AG04450 (cell line): ENCODE data around the gene KDM1B. TPM values are rescaled to one million over a fixed set of nuclear protein-coding genes. Genes with fewer than 3 reads are reported as not detected.
"Not testable (repeated sequence)": the region's sequence is repeated elsewhere in the genome, so short reads cannot be mapped to it uniquely, and the experiment has no call there.

Experiments
- CTCF ChIA-PET: fragments of 300-600, 350-600 bp; formaldehyde crosslinking; extraction: SDS; loops from one replicate; lab custom pipeline; 2022; ENCODE audit warnings: antibody characterized with exemption, inconsistent platforms; lab: Charles Lee
- POLR2A ChIA-PET: fragments of 350-600 bp; formaldehyde crosslinking; extraction: SDS; loops from one replicate; lab custom pipeline; 2021; ENCODE audit warnings: antibody characterized with exemption, inconsistent platforms; lab: Yijun Ruan, JAX
- DNase-seq: peaks from one replicate; pipeline ENCODE4 v3.0.0-alpha.2; 2011; ENCODE audit warnings: low read depth, low spot score
- H3K27ac ChIP-seq: one replicate; pipeline ENCODE4 v1.5.1; 2012; ENCODE audit warnings: low read depth, low read length, control low read depth
- H3K27me3 ChIP-seq: one replicate; pipeline ENCODE4 v1.6.0; 2012; ENCODE audit warnings: low read length; ENCODE audit not compliant: control insufficient read depth, insufficient read depth
- H3K4me3 ChIP-seq: 2 replicates; pipeline ENCODE4 v1.5.1; 2011; ENCODE audit warnings: mild to moderate bottlenecking, low read depth, low read length, control low read depth
- H3K9me3 ChIP-seq: 2 replicates; pipeline ENCODE4 v1.5.1; 2012; ENCODE audit warnings: low read length; ENCODE audit not compliant: control insufficient read depth, insufficient read depth
- CTCF ChIP-seq: IDR thresholded peaks from 2 replicates; pipeline ENCODE4 v1.5.1; 2011; ENCODE audit warnings: low read depth, low read length, control low read depth, inconsistent platforms
- polyA plus RNA-seq: library from polyadenylated mRNA; depleted of rRNA; stranded (reverse); fragments of >200 nt; gene quantifications from 2 replicates; pipeline ENCODE4 v1.2.3, GENCODE V29; 2011

KDM1B gene
- polyA plus RNA-seq, 1 experiment: 20.1 TPM

GRCh38 chr6:18141805-18142590 lies 13.2 kb upstream of the KDM1B start:
- DNase-seq: no peak
- Histone ChIP-seq H3K9me3 (no peaks in the 10 kb centered on the region), H3K27me3 (no peaks in the 10 kb centered on the region), H3K27ac (no peak overlapping the region), H3K4me3 (no peak overlapping the region)
- POLR2A ChIA-PET: no interaction called here
- CTCF ChIA-PET: interaction anchor here (1.3 kb wide), 1 partner anchor 20 kb away, joined by 4 read pairs; no protein-coding TSS in a partner anchor
- TF ChIP-seq CTCF: no peak

DNA sequence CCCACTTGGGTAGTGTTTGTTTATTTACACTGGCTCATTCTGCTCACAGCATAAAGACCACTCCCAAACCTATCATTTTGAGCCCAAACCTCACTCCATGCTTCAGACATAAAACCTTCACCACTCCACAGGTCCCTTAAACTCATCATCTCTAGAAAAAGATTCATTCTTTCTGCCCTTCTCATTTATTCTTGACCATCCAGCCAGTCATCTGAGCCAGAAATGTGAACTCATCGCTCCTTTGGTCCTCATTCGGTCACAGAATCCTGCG lies 12.7 kb upstream of the KDM1B start:
- CTCF ChIA-PET: no interaction called here

GRCh38 chr6:18147160-18147559 lies 8.1 kb upstream of the KDM1B start:
- ChIA-PET CTCF (interaction anchor here (1.0 kb wide), 1 partner anchor 329 kb away, joined by 3 read pairs; no protein-coding TSS in a partner anchor), POLR2A (no interaction called here)
- H3K27ac ChIP-seq: no peak overlapping the region

More for the DNA sequence above, 12.7 kb upstream of the KDM1B start:
- POLR2A ChIA-PET: no interaction called here
- Histone ChIP-seq H3K9me3 (no peaks in the 10 kb centered on the region), H3K4me3 (no peak overlapping the region), H3K27ac (no peak overlapping the region), H3K27me3 (no peaks in the 10 kb centered on the region)
- DNase-seq: no peak
- TF ChIP-seq CTCF: no peak

DNA sequence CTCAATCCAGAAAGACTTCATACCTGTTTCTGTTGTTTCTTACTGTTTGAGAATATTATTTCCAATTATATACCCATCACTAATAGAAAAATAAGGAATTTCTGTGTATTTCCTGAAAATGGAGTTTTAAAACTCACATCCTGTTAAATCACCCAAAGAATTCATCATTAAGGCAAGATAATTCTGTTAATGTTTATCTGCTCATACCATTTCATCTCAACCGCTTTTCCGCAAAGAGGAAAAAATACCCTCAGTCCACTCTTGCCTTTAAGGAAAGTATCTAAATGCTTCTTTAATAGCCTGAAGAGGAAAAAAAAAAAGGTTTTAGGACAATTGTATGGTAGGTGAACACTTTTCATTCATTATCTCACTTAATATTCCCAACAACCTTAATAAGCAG lies 7.6 kb upstream of the KDM1B start:
- ChIA-PET CTCF (interaction anchor here (1.0 kb wide), 1 partner anchor 330 kb away, joined by 3 read pairs; no protein-coding TSS in a partner anchor), POLR2A (no interaction called here)
- H3K9me3 ChIP-seq: no peaks in the 10 kb centered on the region
- H3K27ac ChIP-seq: no peak overlapping the region
- no peaks in the 10 kb centered on the region for H3K27me3 ChIP-seq
- TF ChIP-seq CTCF: no peak
- H3K4me3 ChIP-seq: no peak overlapping the region
- DNase-seq: no peak

More at GRCh38 chr6:18147160-18147559, 8.1 kb upstream of the KDM1B start:
- no peak for TF ChIP-seq CTCF
- DNase-seq: no peak
- no peak overlapping the region for H3K4me3 ChIP-seq
- no peaks in the 10 kb centered on the region for H3K27me3 ChIP-seq
- H3K9me3 ChIP-seq: no peaks in the 10 kb centered on the region

DNA sequence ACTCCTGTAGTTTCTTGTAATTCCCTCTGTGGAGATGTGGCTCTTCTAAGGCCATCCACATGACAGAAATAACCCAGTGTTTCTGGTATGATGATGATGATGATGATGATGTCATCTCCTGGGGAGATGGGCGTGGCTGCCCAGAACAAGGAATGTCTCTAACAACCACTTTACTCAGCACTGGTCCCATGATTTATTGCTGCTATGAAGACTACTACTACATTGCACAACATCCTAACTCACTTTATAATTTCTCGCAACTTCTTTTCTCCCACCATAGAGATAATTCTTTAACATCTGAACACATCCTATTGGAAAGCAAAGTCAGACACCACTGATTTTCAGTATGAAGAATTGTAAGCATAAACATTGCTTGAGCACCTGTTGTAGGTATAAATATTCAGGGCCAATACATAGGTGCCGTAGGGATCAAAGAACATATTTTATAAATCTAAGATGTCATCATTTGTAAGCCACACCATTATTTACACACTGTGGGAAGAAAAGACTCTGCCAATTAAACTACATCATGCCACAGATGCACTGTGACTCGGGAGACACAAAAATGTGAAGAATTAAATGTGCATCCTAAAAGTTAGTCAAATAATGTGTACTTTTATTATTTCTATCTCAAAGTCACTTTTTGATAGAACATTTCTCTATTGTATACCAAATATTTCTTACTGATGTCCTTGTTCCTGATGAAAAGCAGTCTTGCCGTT lies 6.8 kb upstream of the KDM1B start:
- H3K27me3 ChIP-seq: no peaks in the 10 kb centered on the region
- no peak overlapping the region for H3K27ac ChIP-seq
- H3K4me3 ChIP-seq: no peak overlapping the region
- ChIA-PET POLR2A (interaction anchor here (0.7 kb wide), 1 partner anchor 548 kb away, joined by 5 read pairs; no protein-coding TSS in a partner anchor), CTCF (no interaction called here)
- no peak for TF ChIP-seq CTCF
- H3K9me3 ChIP-seq: no peaks in the 10 kb centered on the region
- peak; percentile 46 for DNase-seq

DNA sequence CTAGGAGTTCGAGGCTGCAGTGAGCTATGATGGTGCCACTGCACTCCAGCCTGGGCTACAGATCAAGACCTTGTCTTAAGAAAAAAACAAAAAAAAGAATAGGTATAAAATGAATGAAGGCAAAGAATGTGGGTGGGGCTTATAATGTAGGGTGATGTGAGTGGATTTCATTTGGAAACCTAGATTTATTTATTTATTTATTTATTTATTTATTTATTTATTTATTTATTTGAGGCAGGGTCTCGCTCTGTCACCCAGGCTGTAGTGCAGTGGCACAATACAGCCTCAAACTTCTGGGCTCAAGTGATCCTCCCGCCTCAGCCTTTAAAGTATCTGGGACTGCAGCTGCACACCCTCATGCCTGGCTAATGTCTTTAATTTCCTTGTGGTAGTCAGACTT lies 3.8 kb upstream of the KDM1B start:
- DNase-seq, H3K27me3 ChIP-seq, POLR2A ChIA-PET, H3K4me3 ChIP-seq, H3K9me3 ChIP-seq, CTCF ChIA-PET, H3K27ac ChIP-seq: not testable (repeated sequence)
